ENCODE data around the gene ZNF525.

DNA sequence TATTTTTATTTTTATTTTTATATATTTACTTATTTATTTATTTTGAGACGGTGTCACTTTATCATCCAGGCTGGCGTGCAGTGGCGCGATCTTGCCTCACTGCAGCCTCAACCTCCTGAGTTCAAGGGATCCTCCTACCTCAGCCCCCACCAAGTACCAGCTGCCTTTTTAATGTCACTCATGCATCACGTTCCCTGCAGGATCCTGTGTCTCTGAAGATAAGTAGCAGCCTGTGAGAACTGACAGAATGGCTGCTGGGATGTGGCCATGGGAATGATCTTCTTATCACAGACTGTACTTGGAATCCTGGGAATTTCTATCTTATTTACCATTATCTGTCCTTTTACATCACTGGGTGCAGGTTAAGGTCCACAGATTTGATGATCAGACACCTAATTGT lies 57.0 kb downstream of the ZNF525 start:
- TF ChIP-seq EZH2 (IDR thresholded peaks at IDR 0.05; ENCODE audit: low read length, unreplicated experiment) (no peak), EZH2phosphoT487 (IDR thresholded peaks at IDR 0.05; ENCODE audit: borderline replicate concordance, low read length) (no peak)
- TF ChIP-seq, protein P1, sequence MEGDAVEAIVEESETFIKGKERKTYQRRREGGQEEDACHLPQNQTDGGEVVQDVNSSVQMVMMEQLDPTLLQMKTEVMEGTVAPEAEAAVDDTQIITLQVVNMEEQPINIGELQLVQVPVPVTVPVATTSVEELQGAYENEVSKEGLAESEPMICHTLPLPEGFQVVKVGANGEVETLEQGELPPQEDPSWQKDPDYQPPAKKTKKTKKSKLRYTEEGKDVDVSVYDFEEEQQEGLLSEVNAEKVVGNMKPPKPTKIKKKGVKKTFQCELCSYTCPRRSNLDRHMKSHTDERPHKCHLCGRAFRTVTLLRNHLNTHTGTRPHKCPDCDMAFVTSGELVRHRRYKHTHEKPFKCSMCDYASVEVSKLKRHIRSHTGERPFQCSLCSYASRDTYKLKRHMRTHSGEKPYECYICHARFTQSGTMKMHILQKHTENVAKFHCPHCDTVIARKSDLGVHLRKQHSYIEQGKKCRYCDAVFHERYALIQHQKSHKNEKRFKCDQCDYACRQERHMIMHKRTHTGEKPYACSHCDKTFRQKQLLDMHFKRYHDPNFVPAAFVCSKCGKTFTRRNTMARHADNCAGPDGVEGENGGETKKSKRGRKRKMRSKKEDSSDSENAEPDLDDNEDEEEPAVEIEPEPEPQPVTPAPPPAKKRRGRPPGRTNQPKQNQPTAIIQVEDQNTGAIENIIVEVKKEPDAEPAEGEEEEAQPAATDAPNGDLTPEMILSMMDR (conservative IDR thresholded peaks at IDR 0.05; ENCODE audit: low read depth, low read length), result no peak

Measured in PC-3 (cell line).